GM12801 (cell line): ENCODE data around the gene MIXL1.

Source experiments
- TF ChIP-seq, protein P1 (sequence below): IDR thresholded peaks from one replicate; pipeline ENCODE4 v1.5.1; 2011; ENCODE audit warnings: control low read depth; ENCODE audit not compliant: insufficient read length; ENCODE audit errors: extremely low read depth

MIXL1 gene

DNA sequence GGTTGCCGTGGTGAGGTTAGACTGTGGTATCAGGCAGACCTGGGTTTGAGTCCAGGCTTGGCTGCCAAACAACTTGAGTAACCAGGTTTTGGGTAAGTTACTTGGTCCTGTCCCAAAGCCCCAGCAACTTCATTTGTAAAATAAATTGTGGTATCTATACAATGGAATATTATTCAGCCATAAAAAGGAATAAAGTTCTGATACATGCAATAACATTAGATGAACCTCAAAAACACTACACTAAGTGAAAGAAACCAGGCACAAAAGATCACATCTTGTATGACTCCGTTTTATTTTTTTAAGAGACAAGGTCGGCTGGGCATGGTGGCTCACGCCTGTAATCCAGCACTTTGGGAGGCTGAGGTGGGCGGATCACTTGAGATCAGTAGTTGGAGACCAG, 16.4 kb upstream of the MIXL1 start:
- TF ChIP-seq, protein P1, sequence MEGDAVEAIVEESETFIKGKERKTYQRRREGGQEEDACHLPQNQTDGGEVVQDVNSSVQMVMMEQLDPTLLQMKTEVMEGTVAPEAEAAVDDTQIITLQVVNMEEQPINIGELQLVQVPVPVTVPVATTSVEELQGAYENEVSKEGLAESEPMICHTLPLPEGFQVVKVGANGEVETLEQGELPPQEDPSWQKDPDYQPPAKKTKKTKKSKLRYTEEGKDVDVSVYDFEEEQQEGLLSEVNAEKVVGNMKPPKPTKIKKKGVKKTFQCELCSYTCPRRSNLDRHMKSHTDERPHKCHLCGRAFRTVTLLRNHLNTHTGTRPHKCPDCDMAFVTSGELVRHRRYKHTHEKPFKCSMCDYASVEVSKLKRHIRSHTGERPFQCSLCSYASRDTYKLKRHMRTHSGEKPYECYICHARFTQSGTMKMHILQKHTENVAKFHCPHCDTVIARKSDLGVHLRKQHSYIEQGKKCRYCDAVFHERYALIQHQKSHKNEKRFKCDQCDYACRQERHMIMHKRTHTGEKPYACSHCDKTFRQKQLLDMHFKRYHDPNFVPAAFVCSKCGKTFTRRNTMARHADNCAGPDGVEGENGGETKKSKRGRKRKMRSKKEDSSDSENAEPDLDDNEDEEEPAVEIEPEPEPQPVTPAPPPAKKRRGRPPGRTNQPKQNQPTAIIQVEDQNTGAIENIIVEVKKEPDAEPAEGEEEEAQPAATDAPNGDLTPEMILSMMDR, result no peak

DNA sequence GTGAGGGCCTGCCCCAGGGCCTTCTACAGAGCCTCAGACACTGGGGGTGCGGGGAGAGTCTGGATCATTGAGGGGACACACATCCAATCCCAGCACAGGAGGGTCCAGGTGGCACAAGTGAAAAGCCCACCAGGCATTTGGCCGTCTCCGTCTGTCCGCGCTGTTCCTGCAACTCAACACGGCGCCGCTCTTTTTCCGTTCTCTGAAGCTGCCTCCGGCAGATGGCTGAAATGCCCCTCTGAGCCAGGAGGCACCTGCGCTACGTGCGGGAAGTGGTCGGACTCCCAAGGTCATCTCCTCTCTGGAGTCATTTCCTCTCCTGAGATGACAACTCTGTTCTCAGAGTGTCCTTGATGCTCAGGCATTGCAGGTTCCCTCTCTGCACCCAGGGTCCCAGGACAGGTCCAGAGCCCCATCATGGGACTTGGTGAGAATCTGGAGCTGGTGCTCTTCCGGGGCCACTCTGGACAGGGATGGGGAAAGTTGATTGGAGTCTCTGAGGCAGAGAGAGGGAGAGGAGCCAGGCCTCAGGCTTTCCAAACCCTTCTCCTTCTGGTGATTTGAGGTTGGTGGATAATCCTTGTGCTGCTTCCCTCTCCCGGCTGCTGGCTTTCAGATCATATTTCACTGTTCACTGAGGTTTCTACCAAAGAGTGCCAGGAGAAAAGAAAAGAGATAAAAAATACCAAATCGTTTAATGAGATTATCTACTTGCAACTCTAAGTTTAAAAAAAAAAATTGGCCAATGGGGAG, 14.0 kb upstream of the MIXL1 start:
- TF ChIP-seq, protein P1, result no peak

DNA sequence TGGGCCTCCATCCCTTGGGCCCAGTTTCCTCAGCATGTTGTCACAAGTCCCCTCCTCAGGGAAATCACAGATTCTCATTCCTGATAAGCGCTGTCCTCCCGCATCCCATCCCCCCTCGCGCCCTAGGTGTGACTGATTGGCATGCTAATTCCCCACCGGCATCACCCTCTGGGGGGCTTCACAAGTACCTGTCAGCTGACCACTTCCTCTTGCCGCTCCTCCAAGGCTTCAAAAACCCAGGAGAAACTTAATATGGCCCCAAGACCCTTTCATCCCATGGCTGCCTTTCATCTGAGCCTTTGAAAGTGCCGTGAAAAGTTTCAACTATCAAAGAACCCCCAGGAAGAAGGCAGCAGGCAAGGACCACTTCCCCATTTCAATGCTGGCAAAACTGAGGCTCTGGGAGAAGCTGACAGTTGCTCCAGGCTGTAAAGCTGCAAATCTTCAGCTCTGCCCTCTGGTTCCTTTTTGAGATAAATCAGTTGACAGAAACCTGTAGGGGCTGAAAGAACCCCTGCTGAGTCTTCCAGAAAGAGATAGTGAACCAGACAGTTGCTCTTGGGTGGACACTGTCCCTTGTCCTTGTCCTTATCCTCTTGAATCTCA, 12.8 kb upstream of the MIXL1 start:
- TF ChIP-seq, protein P1, result no peak

DNA sequence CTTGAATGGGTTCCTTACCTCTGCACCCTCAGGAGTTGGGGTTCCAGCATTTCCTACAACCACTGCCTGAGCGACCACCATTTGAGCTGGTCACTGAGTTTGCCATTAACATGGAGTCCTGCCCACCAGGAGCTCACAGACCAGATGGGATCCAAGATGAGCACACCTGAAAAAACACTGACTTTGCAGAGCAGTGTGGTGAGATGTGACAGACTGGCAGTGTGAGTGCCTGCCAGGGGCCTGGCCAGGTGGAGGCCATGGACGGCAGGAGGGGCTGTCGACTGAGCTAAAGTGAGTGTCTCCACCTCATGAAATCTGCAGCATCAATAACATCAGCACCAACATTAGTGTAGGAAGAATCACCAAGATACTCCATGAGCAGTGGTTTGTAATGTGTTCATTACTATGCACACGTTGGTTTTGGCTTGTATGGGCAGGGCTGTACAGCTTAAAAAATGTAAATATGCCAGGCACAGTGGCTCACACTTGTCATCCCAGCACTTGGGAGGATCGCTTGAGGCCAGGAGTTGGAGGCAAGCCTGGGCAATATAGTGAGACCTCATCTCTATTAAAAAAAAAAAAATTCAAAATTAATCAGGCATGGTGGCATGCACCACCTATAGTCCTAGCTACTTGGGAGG, 12.2 kb upstream of the MIXL1 start:
- TF ChIP-seq, protein P1, result no peak

DNA sequence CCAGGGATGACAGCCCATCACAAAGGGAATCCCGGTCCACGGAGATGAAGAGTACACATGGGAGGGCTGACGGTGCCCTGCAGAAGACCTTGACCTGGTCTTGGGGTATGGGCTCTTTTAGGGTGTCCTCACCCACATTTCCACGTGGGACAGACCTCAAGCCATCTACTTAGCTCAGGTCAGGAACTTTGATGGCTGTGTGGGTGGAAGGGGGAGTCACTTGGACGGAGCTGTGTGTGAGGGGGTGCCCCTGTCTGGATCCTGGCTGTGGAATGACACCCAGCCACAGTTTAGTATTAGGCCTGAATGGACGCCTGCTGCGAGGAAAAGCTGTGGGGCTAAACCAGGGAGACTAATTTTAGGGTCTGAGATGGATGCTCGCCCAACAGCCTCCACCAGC, 10.9 kb upstream of the MIXL1 start:
- TF ChIP-seq, protein P1, result no peak

DNA sequence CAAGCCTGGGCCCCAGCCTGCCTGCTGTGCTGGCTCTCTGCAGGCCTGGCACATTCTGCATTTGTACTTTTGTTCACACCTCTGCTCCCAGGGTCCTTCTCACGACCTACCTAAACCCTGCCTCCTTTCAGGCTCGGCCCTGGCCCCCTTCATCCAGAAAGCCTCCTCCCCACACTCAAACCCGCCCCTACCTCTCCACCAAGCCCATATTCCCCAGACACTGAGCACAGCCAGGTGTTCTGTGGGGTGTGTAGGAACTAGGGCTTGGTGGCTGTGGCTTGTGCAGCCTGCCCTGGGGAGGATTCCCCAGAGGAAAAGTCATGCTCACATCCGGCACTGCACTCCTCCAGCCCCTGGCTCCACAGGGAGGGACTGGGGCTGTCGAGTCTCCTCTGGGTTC, 8.2 kb upstream of the MIXL1 start:
- TF ChIP-seq, protein P1, result no peak

DNA sequence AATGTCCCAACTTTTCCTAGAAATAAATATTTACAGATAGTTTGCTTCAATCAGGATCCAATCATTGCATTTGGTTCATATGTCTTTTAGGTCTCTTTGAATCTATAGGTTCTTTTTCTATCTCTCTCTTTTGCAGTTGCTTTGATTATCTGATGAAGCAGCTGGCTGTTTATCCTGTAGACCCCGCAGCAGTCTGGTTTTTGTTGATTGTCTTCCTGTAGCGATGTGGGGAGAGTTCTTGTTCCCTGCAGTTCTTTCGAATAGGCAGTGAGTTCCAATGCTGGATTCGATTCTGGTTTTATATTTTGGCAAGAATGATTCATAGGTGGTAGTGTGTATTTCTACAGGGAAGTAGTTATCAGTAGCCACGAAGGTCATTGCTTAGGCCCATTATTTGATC, 7.4 kb upstream of the MIXL1 start:
- TF ChIP-seq, protein P1, result no peak
